Parathyroid adenoma (tissue), 2 donors: Measurements from ENCODE around the gene UBE2B.
"Not testable (repeated sequence)": the region's sequence is repeated elsewhere in the genome, so short reads cannot be mapped to it uniquely, and the experiment has no call there.

Source experiments
- H2AFZ ChIP-seq: fragments of 300-600 bp; sonication (generic); one replicate; pipeline ENCODE4 v1.7.0; 2017; ENCODE audit warnings: antibody characterized with exemption, mild to moderate bottlenecking
- H3K27ac ChIP-seq: fragments of 300-600 bp; sonication (generic); one replicate; pipeline ENCODE4 v1.7.0; 2017
- H3K27me3 ChIP-seq: fragments of 300-600 bp; sonication (generic); one replicate; pipeline ENCODE4 v1.7.0; 2017; ENCODE audit warnings: low read length; ENCODE audit not compliant: control insufficient read depth, insufficient read depth
- H3K36me3 ChIP-seq: fragments of 300-600 bp; sonication (generic); one replicate; pipeline ENCODE4 v1.7.0; 2017; ENCODE audit warnings: low read length; ENCODE audit not compliant: control insufficient read depth, insufficient read depth
- H3K4me1 ChIP-seq: fragments of 300-600 bp; sonication (generic); one replicate; pipeline ENCODE4 v1.7.0; 2017; ENCODE audit warnings: control low read depth
- H3K4me2 ChIP-seq: fragments of 300-600 bp; sonication (generic); one replicate; pipeline ENCODE4 v1.7.0; 2017; ENCODE audit warnings: low read length
- H3K4me3 ChIP-seq: fragments of 300-600 bp; sonication (generic); one replicate; pipeline ENCODE4 v1.7.0; 2017; ENCODE audit warnings: low read depth, low read length
- H3K79me2 ChIP-seq: fragments of 300-600 bp; sonication (generic); one replicate; pipeline ENCODE4 v1.7.0; 2017; ENCODE audit warnings: control low read depth
- H3K9ac ChIP-seq: fragments of 300-600 bp; sonication (generic); one replicate; pipeline ENCODE4 v1.7.0; 2017; ENCODE audit warnings: mild to moderate bottlenecking
- H3K9me3 ChIP-seq: fragments of 300-600 bp; sonication (generic); one replicate; pipeline ENCODE4 v1.7.0; 2017; ENCODE audit warnings: low read length; ENCODE audit not compliant: control insufficient read depth
- CTCF ChIP-seq: fragments of 300-600 bp; sonication (generic); IDR thresholded peaks from one replicate; pipeline ENCODE4 v1.7.0; 2017; ENCODE audit warnings: antibody characterized with exemption, mild to moderate bottlenecking
- donor health status: primary hyperparathyroidism.

UBE2B gene

GRCh38 chr5:134370871-134371833 is at the start of gene UBE2B:
UBE2B (plus strand) TSS chr5:134371569; CDS start chr5:134371596, 27 bp downstream.
- Histone ChIP-seq H3K9me3 (no peaks in the 10 kb centered on the region), H3K4me1 (peaks cover 5% of the 10 kb centered on the region), H3K36me3 (no peaks in the 10 kb centered on the region), H3K4me3 (peak within 1 kb of the TSS; percentile 88), H3K27me3 (no peaks in the 10 kb centered on the region), H3K27ac (peak within 1 kb of the TSS; percentile 98), H3K79me2 (peaks cover 39% of the 10 kb centered on the region), H3K9ac (peak within 1 kb of the TSS; percentile 93), H2AFZ (peak within 1 kb of the TSS; percentile 98), H3K4me2 (peak within 1 kb of the TSS; percentile 85)
- no peak for TF ChIP-seq CTCF

DNA sequence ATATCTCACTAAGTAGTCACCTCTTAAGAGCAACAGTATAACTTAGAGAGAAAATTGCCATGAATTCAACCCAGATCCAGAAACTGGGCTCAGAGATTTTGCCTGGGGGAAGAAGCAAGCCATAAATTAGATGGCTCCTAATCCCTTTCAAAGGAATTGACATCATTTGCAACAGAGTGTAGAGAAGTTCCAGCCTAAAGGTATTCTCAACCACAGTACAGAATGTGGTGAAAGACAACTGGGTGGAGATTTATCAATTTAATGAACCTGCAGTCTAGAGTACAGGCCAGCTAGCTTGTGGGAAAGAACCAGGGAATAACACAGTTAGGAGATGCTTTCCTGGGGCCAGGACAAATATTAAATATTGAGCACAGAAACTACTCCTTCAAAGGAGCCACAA is 44.0 kb upstream of the UBE2B start:
- Histone ChIP-seq H3K27me3 (no peaks in the 10 kb centered on the region), H3K4me2 (no peak overlapping the region), H3K9me3 (no peaks in the 10 kb centered on the region), H3K79me2 (no peaks in the 10 kb centered on the region), H3K36me3 (no peaks in the 10 kb centered on the region), H3K4me3 (no peak overlapping the region), H2AFZ (no peak overlapping the region), H3K9ac (no peak overlapping the region), H3K27ac (no peak overlapping the region), H3K4me1 (no peaks in the 10 kb centered on the region)
- TF ChIP-seq CTCF, result no peak

DNA sequence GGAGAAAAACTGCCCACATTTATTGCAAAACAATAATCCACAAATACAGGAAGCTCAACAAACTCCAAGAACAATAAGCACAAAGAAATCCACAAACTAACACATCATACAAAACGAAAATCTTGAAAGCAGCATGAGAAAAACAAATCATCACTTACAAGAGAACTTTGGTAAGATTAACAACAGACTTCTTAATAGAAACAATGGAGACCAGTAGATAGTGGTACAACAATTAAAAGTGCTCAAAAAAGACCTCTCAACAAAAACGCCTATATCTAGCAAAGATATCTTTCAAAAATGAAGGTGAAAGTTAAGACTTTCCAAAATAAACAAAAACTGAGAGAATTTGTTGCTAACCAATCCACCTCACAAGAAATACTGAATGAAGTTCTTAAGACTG is 42.8 kb upstream of the UBE2B start:
- no peak overlapping the region for H3K9ac ChIP-seq
- H2AFZ ChIP-seq, result no peak overlapping the region
- no peaks in the 10 kb centered on the region for H3K9me3 ChIP-seq
- H3K36me3 ChIP-seq, result no peaks in the 10 kb centered on the region
- H3K4me3 ChIP-seq, result no peak overlapping the region
- H3K4me2 ChIP-seq, result no peak overlapping the region
- no peaks in the 10 kb centered on the region for H3K4me1 ChIP-seq
- no peaks in the 10 kb centered on the region for H3K27me3 ChIP-seq
- no peak overlapping the region for H3K27ac ChIP-seq
- H3K79me2 ChIP-seq, result no peaks in the 10 kb centered on the region
- no peak for TF ChIP-seq CTCF

GRCh38 chr5:134336833-134337232 is 34.5 kb upstream of the UBE2B start:
- H3K4me1 ChIP-seq, H3K79me2 ChIP-seq, H3K4me3 ChIP-seq, H3K4me2 ChIP-seq, H3K9ac ChIP-seq, H3K36me3 ChIP-seq, H3K27ac ChIP-seq, H2AFZ ChIP-seq, H3K9me3 ChIP-seq, H3K27me3 ChIP-seq: not testable (repeated sequence)

DNA sequence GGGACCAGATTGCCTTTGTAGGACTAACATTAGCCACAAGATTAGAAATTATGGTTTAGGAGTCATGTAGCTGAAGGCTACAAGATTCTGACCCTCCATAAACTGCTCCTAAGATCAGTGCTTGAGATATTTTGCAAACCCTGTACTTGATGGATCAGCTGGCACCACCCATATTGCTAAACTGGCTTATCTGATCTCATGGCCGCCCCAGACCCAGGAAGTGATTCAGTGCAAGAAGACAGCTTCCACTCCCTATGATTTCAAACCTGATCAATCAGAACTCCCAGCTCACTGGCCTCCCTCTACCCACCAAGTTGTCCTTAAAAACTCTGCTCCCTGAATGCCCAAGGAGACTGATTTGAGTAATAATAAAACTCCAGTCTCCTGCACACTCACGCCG is 27.9 kb upstream of the UBE2B start:
- not testable (repeated sequence) for H3K4me3 ChIP-seq, H3K36me3 ChIP-seq

GRCh38 chr5:134345476-134345875 is 25.9 kb upstream of the UBE2B start:
- not testable (repeated sequence) for H3K4me1 ChIP-seq, H3K79me2 ChIP-seq, H3K27me3 ChIP-seq, H3K4me3 ChIP-seq, H3K9ac ChIP-seq, H3K4me2 ChIP-seq, H3K27ac ChIP-seq, H2AFZ ChIP-seq, H3K9me3 ChIP-seq, H3K36me3 ChIP-seq

More for the DNA sequence above, 27.9 kb upstream of the UBE2B start:
- H3K79me2 ChIP-seq, H2AFZ ChIP-seq, H3K27ac ChIP-seq, H3K27me3 ChIP-seq, H3K9ac ChIP-seq, H3K4me1 ChIP-seq, H3K4me2 ChIP-seq, H3K9me3 ChIP-seq: not testable (repeated sequence)
